NT2/D1 (cell line): ENCODE data around the gene NAPG.

Experiments
- SUZ12 ChIP-seq: IDR thresholded peaks from 2 replicates; pipeline ENCODE4 v1.6.1; 2011; ENCODE audit not compliant: insufficient read length, insufficient read depth; ENCODE audit errors: extremely low read depth
- YY1 ChIP-seq: IDR thresholded peaks from 2 replicates; pipeline ENCODE4 v1.6.1; 2011; ENCODE audit not compliant: insufficient read length, insufficient read depth

DNA sequence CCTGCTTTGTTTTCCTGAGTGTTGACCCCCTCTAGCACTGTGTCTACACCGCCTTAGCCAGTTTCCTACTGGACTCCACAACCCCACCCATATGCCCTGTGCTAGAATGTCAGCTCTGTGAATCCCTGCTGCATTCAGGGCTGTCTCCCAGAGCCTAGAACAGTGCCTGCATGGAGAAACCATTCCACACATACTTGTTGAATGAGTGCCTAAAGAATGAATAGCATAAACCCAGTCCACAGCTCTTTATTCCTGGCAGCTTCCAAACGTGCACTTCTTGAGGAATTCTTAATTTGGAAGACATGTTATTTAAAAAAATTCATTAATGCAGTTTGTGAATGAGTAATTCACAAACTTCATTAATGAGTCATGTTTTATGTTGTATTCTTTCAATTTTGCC is 6.5 kb upstream of the NAPG start:
- TF ChIP-seq YY1 (no peak), SUZ12 (no peak)
